Measurements from ENCODE around the gene HPSE2. TPM values are rescaled to one million over a fixed set of nuclear protein-coding genes. Genes with fewer than 3 reads are reported as not detected.

HPSE2 gene
- polyA plus RNA-seq, 1 of the 3 experiments (the other 2 are of a cell fraction): not detected

DNA sequence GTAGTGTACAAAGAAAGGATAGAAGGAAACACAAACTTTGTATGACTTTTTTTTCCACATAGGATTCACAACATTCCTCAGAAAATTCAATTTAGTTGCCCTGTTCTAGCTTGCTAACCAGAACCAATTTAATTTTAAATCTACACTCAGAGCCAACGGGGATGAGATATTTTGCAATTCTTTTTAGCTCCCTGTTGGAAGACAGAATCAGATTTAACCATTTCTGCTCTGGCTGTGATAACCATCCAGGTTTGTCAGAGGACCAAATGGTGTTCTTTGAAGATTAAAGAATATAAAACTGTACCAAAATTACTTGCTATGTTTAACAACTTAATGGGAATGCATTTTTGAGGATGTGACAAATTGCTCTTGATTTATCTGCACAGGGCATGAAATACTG lies 319.7 kb downstream of the HPSE2 start (continued):
- TF ChIP-seq, protein P1, sequence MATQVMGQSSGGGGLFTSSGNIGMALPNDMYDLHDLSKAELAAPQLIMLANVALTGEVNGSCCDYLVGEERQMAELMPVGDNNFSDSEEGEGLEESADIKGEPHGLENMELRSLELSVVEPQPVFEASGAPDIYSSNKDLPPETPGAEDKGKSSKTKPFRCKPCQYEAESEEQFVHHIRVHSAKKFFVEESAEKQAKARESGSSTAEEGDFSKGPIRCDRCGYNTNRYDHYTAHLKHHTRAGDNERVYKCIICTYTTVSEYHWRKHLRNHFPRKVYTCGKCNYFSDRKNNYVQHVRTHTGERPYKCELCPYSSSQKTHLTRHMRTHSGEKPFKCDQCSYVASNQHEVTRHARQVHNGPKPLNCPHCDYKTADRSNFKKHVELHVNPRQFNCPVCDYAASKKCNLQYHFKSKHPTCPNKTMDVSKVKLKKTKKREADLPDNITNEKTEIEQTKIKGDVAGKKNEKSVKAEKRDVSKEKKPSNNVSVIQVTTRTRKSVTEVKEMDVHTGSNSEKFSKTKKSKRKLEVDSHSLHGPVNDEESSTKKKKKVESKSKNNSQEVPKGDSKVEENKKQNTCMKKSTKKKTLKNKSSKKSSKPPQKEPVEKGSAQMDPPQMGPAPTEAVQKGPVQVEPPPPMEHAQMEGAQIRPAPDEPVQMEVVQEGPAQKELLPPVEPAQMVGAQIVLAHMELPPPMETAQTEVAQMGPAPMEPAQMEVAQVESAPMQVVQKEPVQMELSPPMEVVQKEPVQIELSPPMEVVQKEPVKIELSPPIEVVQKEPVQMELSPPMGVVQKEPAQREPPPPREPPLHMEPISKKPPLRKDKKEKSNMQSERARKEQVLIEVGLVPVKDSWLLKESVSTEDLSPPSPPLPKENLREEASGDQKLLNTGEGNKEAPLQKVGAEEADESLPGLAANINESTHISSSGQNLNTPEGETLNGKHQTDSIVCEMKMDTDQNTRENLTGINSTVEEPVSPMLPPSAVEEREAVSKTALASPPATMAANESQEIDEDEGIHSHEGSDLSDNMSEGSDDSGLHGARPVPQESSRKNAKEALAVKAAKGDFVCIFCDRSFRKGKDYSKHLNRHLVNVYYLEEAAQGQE (IDR thresholded peaks at IDR 0.05; ENCODE audit: low read depth, low read length): no peak
- TF ChIP-seq GABPA (IDR thresholded peaks at IDR 0.05; ENCODE audit: low read depth) (no peak), GATA2 (CRISPR knock-in tag; IDR thresholded peaks at IDR 0.05) (no peak), MEF2A (IDR thresholded peaks at IDR 0.05; ENCODE audit: borderline replicate concordance, low read depth) (no peak), CHD2 (IDR thresholded peaks at IDR 0.05; ENCODE audit: low read length, partially characterized antibody) (no peak)

DNA sequence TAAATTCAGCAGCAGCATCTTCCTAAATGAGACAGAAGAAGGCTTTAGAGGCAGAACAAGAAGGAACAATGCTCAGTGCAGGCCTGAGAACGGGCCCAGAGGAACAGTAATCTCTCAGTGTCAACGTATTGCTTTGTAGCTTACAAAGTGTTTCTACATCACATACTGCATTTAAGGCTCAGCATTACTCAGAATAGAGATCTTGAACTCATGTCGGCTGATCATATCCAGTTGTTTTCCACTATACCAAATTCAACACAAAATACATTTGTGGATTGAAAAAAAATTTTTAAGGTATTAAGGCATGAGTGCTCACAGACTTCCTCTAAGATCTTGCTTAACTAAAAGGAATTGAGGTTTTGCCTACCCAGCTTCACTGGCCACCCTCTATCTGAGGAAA lies 325.1 kb downstream of the HPSE2 start:
- peaks cover 0 to 3% of the 10 kb centered on the region in 2 experiments; a peak in 1 of 4 replicates for H3K4me1 ChIP-seq (ENCODE audit: control insufficient read depth in 1 of 2, insufficient read depth in 2 of 2, low read depth in 1 of 2, low read length in 1 of 2)
- no peaks in the 10 kb centered on the region for H3K9me3 ChIP-seq
- CTCF ChIA-PET: no interaction called here
- H3F3A ChIP-seq (replicated peaks; ENCODE audit: insufficient read depth): no peaks in the 10 kb centered on the region
- no peaks in the 10 kb centered on the region for H4K20me1 ChIP-seq (ENCODE audit: insufficient read depth)
- H3K79me2 ChIP-seq (ENCODE audit: insufficient read depth): no peaks in the 10 kb centered on the region
- no peak overlapping the region for H3K9ac ChIP-seq
- H3K27ac ChIP-seq (ENCODE audit: low read depth in 2 of 2, low read length in 1 of 2): peak overlapping the region in 1 of 2 experiments; percentile 19; a peak in 1 of 4 replicates
- no peaks in the 10 kb centered on the region for H3K27me3 ChIP-seq (ENCODE audit: insufficient read depth)
- POLR2A ChIA-PET: no interaction called here
- H3K36me3 ChIP-seq (replicated peaks in 1 of 2; ENCODE audit: control insufficient read depth in 1 of 2, insufficient read depth in 2 of 2, low read length in 1 of 2): no peaks in the 10 kb centered on the region
- H3K4me3 ChIP-seq (ENCODE audit: low read depth in 2 of 2, low read length in 1 of 2): no peak overlapping the region
- no peak for DNase-seq
- no peaks in the 10 kb centered on the region for H3K9me2 ChIP-seq
- TF ChIP-seq NRF1 (IDR thresholded peaks at IDR 0.05; ENCODE audit: low read depth, low read length) (no peak), SIN3A (IDR thresholded peaks at IDR 0.05; ENCODE audit: borderline replicate concordance, low read depth, low read length) (no peak), CHD2 (IDR thresholded peaks at IDR 0.05; ENCODE audit: low read length, partially characterized antibody) (no peak)
- 27% methylated on average over 3 of the region's 3 CpGs for WGBS (ENCODE audit: low lambda C conversion rate)
- no peak overlapping the region for H3K4me2 ChIP-seq
- no peak overlapping the region for H2AFZ ChIP-seq (ENCODE audit: low read depth)

DNA sequence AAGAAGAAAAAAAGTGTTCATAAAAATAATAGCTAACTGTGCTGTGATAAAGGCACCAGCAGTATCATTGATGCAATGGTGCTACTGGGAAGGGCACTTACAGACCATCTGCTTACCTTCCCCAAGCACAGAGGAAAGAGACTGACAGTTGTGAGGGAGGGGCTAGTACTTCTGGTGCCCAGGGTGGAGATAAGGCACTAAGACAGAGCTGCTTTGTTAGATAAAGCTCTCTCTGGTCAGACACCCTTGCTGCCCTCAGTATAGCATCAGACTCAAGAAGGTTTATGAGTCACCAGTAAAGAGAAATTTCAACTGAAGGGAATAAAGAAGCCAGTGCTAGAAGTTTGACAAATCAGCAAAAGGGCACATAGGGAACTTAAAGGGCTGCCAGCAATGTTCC lies 325.6 kb downstream of the HPSE2 start:
- Histone ChIP-seq H4K20me1 (ENCODE audit: insufficient read depth) (no peaks in the 10 kb centered on the region), H3K36me3 (replicated peaks in 1 of 2; ENCODE audit: control insufficient read depth in 1 of 2, insufficient read depth in 2 of 2, low read length in 1 of 2) (no peaks in the 10 kb centered on the region), H3K9me2 (no peaks in the 10 kb centered on the region), H3K79me2 (ENCODE audit: insufficient read depth) (no peaks in the 10 kb centered on the region), H3K27me3 (ENCODE audit: insufficient read depth) (no peaks in the 10 kb centered on the region), H3K4me3 (ENCODE audit: low read depth in 2 of 2, low read length in 1 of 2) (no peak overlapping the region), H3K4me2 (no peak overlapping the region), H3K27ac (ENCODE audit: low read depth in 2 of 2, low read length in 1 of 2) (peak overlapping the region in 1 of 2 experiments; percentile 19; a peak in 1 of 4 replicates), H3K9ac (no peak overlapping the region), H2AFZ (ENCODE audit: low read depth) (no peak overlapping the region), H3K9me3 (no peaks in the 10 kb centered on the region), H3K4me1 (ENCODE audit: control insufficient read depth in 1 of 2, insufficient read depth in 2 of 2, low read depth in 1 of 2, low read length in 1 of 2) (peaks cover 0 to 3% of the 10 kb centered on the region in 2 experiments; a peak in 1 of 4 replicates), H3F3A (replicated peaks; ENCODE audit: insufficient read depth) (no peaks in the 10 kb centered on the region)
- ChIA-PET CTCF (no interaction called here), POLR2A (no interaction called here)
- DNase-seq: peak; percentile 36
- peak in 1 of 2 experiments; percentile 48; a peak in 1 of 4 replicates for TF ChIP-seq EP300 (IDR thresholded peaks at IDR 0.05; ENCODE audit: borderline replicate concordance in 1 of 2, low read depth in 1 of 2, low read length in 1 of 2)
- no peak for TF ChIP-seq FOXJ3 (CRISPR knock-in tag; IDR thresholded peaks at IDR 0.05)
- TF ChIP-seq MXI1 (IDR thresholded peaks at IDR 0.05; ENCODE audit: low read depth, low read length): no peak
- peak; percentile 71 for TF ChIP-seq GATA2 (CRISPR knock-in tag; IDR thresholded peaks at IDR 0.05)
- no peak for TF ChIP-seq RCOR1 (IDR thresholded peaks at IDR 0.05; ENCODE audit: low read length)
- TF ChIP-seq CHD2 (IDR thresholded peaks at IDR 0.05; ENCODE audit: low read length, partially characterized antibody): peak; percentile 28
- TF ChIP-seq, protein P2, sequence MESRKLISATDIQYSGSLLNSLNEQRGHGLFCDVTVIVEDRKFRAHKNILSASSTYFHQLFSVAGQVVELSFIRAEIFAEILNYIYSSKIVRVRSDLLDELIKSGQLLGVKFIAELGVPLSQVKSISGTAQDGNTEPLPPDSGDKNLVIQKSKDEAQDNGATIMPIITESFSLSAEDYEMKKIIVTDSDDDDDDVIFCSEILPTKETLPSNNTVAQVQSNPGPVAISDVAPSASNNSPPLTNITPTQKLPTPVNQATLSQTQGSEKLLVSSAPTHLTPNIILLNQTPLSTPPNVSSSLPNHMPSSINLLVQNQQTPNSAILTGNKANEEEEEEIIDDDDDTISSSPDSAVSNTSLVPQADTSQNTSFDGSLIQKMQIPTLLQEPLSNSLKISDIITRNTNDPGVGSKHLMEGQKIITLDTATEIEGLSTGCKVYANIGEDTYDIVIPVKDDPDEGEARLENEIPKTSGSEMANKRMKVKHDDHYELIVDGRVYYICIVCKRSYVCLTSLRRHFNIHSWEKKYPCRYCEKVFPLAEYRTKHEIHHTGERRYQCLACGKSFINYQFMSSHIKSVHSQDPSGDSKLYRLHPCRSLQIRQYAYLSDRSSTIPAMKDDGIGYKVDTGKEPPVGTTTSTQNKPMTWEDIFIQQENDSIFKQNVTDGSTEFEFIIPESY (IDR thresholded peaks at IDR 0.05; ENCODE audit: borderline replicate concordance, low read depth): no peak
- no peak for TF ChIP-seq JUND (IDR thresholded peaks at IDR 0.05)

Data from SK-N-SH (cell line).